HG03378 (cell line): Measurements from ENCODE around the gene NOVA2.

Experiments used
- ATAC-seq: cut with Tn5 transposase; IDR thresholded peaks from one replicate; pipeline ENCODE4 v1.9.1; 2021; ENCODE audit warnings: mild to moderate bottlenecking, moderate library complexity; ENCODE audit not compliant: unreplicated experiment

Gene NOVA2

DNA sequence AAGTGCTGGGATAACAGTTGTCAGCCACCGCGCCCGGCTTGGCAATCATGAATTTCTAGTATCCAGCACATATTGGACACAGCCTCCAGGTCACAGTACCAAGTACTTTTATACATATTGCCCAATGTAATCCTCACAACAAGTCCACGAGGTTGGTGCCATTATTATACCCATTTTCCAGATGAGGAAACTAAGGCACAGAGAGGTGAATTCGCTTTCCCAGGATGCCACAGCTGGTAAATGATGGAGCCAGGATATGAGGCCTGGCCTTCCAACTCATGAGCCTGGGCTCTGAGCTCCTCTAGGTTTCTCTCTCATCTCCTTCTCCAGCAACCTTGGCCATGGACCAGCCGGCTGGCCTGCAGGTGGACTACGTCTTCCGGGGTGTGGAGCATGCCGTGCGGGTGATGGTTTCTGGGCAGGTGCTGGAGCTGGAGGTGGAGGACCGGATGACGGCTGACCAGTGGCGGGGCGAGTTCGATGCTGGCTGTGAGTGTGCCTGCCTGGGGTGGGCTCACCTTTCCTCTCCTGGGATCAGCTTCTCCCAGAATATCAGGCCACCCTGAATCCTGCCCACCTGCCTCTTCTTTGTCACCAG is 29.1 kb upstream of the NOVA2 start:
- no peak for ATAC-seq

DNA sequence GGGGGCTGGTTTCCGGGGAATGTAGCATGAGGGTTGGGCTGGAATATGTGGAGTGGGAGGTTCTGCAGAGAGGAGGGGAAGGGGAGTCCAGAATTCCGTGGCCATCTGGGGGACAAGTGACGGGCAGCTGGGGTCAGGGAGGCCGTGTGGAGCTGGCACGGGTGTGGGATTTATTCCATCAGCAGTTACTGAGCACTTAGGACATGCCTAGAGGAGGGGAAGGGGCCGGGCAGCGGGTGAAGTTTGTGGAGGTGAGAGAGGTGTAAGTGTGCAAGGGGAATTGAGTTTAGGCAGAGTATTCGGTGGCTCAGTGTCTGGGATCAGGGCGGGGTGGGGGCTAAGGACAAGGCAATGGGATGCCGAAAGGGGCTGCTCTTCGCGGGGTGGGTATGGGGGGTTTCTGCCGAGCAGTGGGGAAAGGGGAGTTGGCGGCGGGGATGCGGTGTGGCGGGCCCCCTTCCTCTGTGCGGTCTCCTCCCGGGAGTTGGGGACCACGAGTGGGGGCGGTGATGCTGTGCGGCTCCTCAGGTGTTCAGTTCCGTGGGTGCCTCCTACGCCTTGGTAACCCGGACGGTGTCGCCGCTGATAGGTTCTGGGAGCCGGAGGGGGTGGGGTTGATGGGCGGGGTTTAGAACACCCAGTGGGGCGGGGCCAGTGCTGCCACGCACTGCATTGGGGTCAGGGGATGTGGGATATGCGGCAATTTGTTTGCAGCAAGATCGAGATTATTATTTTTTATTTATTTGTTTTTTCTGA is 27.0 kb upstream of the NOVA2 start:
- ATAC-seq, result no peak

DNA sequence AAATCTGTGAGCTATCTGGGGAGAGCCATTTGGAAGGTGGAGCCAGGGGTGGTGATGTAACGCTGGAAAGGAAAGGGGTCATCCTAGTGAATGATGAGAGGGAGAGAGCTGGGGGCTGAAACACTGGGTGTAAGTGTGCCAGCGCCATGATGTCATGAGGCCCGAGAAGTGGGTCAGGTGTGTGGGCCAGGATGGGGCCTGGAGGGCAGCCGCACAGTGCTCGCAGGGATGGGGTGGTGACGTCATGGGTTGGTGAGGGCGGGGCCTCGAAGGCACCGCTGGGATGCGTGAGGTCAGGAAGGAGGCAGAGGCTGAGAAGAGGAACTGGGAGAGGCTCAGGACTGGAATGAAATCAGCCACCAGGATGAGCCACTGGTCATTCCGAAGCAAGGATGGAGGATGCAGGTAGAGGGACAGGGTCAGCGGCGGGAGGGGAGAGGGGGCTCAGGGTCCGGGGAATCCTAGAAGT is 26.0 kb upstream of the NOVA2 start:
- ATAC-seq, result no peak

DNA sequence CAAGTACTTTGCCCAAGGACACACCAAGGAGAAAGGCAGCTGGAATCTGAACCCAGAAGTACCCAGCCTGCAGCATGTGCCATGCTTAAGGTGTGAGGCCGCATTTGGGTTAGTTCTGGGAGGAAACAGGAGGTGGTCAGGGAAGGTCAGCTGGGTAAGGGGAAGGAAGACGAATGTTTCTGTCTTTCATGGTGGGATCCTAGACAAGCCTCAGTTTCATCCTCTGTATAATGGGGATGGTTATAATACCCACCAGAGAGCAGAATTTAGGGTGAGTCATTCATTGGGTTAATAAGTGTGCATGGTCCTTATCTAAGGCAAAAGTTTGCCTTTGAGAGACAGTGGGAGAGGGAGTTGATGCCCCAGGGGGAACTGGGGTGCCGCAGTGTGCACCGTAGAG is 25.2 kb upstream of the NOVA2 start:
- ATAC-seq, result no peak

DNA sequence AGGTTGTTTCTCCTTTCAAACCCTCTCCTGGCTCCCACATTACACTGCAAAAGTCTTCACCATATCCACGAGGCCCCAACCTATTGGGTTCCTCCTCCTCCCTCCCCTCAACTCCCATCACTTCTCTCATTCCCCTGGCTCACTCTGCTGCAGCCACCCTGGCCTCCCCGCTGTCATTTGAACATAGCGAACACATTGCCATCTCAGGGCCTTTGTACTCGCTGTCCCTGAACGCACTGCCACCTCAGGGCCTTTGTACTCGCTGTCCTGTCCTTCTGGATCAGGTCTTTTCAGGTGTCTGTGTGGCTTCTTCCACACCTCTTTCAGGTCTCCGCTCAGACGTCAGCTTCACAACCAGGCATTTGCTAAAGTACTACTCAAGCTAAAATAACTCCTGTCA is 23.3 kb upstream of the NOVA2 start:
- ATAC-seq, result no peak

DNA sequence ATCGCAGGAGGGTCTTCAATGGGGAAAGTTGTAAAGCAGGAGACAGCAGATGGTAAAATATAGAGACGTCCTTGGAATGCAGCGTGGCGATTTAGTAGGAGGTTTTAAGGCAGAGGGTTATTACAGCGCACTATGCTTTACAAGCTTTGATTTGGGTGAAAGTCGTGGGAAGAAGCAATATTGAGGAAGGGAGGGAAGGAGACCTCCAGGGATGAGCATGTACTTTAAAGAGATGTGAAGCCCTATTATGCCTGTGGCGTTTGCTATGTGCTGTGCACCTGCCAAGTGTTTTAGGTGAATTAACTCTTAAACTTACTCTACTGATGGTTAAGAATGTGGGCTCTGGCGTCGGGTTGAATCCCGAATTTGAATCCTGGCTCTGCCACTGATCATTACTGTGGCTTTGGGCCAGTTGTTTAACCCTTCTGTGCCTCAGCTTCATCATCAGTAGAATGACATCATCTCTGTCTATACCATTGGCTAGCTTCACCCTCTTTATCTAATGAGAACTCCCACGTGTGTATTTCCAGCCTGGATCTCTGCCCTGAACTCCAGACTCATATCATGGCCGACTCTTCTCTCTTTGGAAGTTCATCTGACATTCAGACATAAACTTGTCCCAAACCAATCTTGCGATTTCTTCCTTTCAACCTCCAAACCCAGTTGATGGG is 22.2 kb upstream of the NOVA2 start:
- no peak for ATAC-seq

DNA sequence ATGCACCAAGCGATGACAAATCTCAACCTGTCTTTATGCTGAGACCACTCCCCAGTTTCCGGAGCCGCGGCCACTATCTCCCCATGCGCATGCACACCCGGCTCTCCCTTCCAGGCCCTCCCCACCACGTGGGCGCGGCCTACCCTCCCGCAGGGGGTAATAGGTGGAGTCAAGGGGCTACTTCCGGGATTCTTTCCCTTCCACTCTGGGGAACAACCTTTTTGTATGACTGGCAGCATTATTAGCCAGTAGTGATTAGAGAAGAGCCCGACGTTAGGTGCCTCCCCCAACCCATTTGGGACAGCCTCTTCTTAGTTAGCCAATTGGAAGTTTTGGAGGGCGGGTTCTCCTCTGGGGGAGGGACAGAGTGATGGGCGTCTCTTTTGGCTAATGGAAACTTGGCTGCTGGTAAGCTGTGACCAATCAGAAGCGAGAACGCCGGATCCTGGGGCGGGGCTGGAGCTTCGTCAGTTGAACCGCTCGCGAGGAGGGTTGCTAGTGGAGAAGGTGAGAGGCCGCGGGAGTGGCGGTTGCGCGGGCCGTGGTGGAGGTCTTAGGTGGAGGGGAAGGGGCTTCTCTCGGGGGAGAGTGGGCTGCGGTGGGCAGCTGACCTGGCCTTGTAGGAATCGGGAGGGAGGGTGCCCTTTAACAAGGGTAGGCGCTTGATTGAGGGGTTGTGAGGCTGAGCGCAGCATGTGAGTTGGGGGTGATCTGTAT is 21.5 kb upstream of the NOVA2 start, which contains the start of gene CCDC61:
CCDC61 (plus strand) TSS at position 470 of the 717 bp plus-strand sequence. CDS start 7,552 bp downstream, outside the sequence.
- ATAC-seq, result peak; percentile 96

DNA sequence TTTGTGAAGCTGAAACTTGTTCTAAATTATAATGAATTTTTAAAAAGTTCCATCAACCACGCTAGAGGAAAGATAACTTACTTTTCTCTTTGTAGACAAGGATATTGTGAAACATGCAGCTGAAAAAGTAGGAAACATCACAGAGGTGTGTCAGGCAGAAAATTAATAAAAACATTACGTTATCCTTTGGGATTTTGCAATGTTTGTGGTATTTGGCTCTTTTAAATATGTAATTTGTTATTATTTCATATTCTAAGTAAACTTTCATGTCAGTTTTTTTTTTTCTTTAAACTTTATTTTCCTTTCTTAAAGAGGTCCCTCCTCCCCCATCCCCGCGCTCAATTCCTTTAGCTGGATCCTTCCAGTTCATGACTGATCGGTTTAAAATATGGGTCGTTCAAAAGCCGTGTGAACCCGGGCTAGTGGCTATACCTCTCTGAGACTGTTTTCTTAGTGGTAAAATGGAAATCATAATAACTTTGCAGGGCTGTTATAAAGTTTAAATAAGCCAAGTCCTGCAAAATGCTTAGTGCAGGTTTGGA is 20.9 kb upstream of the NOVA2 start:
- no peak for ATAC-seq

DNA sequence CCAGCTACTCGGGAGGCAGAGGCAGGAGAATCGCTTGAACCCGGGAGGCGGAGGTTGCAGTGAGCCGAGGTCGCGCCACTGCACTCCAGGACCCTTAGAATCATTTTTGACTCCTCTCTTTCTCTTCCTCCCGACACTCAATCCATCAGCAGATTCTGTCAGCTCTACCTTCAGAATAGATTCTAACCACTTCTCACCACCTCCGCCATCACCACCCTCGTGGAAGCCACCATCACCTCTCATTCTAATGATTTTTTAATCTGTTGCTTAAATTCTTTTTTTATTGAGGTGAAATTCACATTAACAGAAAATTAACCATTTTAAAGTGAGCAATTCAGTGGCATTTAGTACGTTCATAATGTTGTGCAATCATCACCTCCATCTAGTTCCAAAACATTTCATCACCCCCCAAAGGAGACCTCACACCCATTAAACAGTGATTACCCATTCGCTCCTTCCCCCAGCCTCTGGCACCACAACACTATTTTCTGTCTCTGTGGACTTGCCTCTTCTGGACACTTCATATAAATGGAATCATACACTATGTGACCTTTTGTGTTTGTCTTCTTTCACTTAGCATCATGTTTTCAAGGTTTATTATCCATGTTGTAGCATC is 16.6 kb upstream of the NOVA2 start:
- no peak for ATAC-seq

DNA sequence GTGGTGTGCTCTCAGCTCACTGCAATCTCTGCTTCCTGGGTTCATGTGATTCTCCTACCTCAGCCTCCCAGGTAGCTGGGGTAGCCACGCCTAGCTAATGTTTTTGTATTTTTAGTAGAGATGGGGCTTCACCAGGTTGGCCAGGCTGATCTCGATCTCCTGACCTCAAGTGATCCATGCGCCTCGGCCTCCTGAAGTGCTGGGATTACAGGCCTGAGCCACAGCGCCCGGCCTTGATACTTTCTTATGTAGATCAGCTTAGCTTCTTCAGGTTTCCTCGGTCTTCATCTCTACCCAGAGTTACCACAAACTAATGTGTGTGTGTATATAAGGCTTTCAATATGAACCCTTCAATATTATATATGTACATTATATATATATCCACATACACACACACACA is 11.7 kb upstream of the NOVA2 start:
- no peak for ATAC-seq

DNA sequence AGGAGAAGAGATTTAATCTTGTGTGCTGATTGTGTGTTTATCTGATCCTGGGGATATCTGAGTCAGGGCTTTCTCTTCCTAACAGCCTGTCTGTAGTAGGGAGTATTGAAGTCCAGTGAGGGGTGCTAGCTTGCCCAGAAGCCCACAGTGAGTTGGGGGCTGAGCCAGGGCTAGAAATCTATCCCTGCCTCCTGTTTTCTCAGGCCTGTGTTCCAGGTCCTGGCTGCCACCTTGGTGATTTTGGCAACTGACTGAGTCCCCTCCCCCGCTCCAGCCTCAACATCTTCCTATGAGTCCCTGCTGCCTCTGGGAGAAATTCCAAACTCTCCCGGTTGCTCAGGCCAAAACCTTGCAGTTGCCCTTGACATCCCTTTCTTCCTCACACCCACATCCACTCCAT is 7.7 kb upstream of the NOVA2 start:
- no peak for ATAC-seq

DNA sequence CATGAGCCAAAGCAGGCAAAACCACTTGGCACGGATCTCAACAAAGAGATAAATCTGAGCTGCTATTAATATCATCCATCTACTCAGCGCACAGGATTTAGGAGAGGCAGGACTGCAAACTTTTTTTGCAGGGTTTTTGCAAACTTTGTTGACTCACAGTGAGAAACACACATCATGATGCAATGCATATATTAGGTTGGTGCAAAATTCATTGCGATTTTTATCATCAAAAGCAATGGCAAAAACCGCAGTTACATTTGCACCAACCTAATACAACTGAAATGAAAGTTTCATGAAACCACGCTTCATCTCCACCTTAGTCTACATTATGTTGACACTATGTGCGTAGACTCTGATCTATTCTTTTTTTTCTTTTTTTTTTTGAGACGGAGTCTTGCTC is 4.5 kb upstream of the NOVA2 start:
- no peak for ATAC-seq

DNA sequence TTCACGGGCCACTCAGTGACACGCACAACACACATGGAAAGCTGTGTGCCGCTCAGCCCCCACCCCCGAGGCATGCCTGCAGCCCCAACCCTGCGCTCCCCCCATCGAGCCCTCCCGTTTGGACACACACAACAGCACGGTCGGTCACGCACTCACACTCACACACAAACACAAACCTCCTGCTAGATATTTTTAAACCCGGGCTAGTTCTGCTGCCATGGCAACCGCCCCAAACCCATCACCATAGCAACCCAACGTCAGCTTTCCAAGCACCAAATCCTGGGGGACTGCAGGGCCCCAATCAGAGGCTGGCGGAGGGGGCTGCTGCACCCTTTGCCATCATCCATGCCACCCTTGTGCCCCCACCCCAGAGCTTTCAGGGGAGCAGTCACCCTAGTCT is 2.5 kb upstream of the NOVA2 start:
- ATAC-seq, result no peak

DNA sequence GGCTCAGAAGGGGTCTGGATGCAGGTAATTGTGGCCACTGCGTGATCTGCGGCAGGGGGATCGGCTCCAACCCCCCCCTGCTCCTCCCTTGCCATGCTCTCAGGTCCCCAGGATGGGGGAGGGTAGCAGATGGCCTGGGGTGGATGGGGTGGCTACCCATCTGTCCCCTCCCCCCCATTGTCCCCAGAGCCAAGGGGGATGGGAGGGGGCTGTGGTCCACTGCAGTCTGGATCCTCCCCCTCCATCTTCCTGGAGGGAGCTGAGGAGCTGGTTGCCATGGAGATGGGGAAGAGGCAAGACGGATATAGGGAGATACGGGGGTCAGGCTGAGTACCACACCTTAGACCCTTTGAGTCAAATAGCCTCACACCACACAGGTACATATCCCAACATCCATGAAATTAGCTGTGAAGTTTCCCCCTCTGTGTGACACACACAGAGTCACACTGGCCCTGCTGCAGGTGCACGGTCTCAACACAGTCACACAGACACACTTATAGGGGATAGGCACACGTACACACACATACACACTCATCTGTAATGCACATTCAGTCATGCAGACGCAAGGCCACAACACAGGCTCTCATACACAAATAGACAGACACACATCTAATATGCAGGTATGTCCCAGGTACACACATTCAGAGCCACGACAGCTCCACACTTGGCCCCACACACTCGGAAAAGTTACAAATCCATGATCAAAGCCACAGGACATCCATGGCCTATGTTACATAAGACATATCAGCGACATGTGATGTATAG is 1.8 kb upstream of the NOVA2 start:
- no peak for ATAC-seq

DNA sequence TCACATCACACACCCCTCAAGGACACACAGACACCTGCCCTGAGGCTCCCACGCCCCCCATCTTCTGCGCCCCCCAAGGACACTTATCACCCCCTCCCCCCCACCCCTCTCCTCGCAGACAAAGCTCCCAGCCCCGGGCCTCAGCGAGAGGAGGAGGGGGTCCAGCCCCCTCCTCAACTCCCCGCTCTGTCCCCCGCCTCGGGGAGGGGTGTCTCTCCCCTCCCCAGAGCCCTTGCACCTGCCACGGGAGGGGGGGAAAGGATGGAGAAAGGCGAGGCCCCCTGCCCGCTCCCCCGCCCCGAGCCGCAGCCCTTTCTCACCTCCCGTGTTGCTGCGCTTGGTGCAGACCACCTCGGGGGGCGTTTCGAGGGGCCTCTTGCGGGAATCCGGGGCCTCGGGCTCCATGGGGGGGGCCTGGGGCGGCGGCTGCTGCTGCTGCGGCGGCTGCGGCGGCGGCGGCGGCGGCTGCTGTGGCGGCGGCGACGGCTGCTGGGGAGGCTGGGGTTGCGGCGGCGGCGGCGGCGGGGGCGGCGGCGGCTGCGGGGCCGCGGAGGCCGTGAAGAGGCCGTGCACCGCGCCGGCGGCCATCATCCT is 621 bp downstream of the NOVA2 start:
- no peak for ATAC-seq

DNA sequence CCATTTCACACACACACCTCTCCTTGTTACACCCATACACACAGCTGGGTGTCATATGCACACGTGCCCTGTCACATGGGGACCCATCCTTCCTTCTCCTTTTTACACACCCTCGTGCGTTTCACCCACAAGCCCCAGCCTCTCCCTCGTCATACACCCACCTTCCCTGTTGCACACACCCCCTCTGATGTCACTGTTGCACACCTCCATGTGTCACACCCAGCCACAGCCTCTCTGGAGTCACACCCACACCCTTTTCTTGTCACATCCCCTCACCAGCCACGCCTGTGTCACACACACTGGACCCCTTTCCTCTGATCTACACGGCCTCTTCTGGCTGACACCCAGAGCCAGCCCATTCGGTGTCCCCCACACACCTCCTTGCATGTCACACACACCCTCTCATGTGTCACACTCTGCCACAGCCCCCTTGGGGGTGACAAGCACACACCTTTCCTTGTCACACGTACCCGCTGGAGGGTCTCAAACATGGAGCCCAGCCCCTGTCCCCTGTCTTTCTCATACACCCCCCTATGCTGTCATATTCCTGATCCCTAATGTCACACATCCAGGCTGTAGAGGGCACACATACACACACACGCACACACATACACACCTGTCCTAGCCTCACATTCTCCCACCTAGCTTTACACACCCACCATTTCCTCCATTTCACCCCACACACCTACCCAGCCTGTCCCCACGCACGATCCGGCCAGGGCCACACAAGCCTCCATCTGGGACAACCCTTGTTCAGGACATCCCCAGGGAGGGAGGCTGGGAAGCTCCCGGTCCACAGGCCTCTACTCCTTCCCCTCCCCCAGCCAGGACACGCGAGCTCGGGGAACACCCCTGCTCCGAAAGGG is 1.4 kb downstream of the NOVA2 start:
- ATAC-seq, result no peak

DNA sequence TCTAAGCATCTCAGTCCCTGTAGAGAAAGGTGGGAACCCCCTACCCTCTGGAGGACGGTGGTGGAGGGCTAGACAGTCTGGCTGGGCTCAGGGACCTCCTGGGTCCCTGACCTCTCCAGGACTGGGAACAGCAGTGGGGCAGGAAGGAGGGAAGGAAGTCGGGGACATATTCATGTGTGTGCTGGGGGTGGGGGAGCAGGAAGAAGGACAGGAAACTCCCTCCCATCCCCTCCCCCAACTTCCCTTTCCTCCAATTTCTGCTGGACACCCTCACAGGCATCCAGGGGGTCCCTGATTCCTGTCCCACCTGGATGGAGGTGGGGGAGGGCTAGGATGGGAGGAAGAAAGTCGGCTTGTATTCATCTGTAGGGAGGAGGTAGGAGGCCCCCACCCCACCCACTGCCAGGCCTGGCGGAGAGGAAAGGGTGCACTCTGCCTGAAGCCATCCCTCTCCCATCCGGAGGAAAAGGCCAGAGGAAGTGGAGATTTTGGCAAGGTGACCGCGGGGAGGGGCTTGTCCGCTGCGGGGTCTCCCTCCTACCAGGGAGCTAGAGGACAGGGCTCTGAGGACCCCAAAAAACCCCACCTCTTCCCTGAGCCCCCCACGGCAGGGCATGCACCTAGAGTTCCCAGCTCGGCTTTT is 2.3 kb downstream of the NOVA2 start:
- no peak for ATAC-seq

DNA sequence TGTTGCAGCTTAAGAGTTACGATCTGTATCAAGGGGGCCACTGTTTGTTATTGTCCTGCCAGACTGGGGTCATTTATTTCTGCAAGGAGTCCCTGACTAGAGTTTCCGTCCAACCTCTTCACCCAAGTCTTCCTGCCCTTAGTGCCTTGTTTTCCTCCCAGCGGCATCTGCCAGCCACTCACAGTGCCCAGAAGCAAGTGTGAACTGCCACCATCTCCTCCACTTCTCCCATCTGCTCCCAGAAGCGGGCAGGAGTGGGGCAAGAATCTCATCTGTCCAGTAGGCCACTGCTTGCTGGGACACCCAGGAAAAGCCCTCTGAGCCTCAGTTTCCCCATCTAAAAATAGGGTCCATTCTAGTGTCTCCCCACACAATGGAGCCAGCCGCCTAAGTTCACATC is 4.0 kb downstream of the NOVA2 start:
- ATAC-seq, result no peak
